Stomach (tissue), 9 donors: ENCODE measurements around the gene GUCD1. TPM values are rescaled to one million over a fixed set of nuclear protein-coding genes. Genes with fewer than 3 reads are reported as not detected.

Source experiments
- DNase-seq, 2 donors: peaks; one replicate each; pipeline versions ENCODE4 v3.0.0 to v3.0.0-alpha.2; 2013 to 2019
- H3K27ac ChIP-seq, 5 donors: fragments of 200-600 bp in 4 of 5; sonication (generic) in 4 of 5; one replicate each; pipeline ENCODE4 v1.5.1; 2013 to 2019; ENCODE audit warnings: mild to moderate bottlenecking in 1 of 5, moderate library complexity in 1 of 5
- H3K27me3 ChIP-seq, 3 donors: fragments of 200-600 bp; sonication (generic); one replicate each; pipeline ENCODE4 v1.5.1; 2017 to 2019; ENCODE audit warnings: mixed run types in 1 of 3
- H3K36me3 ChIP-seq, 4 donors: fragments of 200-600 bp; sonication (generic); 1 replicate in 3 of 4; 2 replicates in 1 of 4; pipeline ENCODE4 v1.5.1; 2016 to 2019
- H3K4me1 ChIP-seq, 4 donors: fragments of 200-600 bp; sonication (generic); one replicate each; pipeline ENCODE4 v1.5.1; 2016 to 2019
- H3K4me3 ChIP-seq, 4 donors: fragments of 200-600 bp; sonication (generic) in 3 of 4; one replicate each; pipeline ENCODE4 v1.5.1; 2016 to 2019; ENCODE audit warnings: mild to moderate bottlenecking in 1 of 4
- H3K9me3 ChIP-seq, 4 donors: fragments of 200-600 bp; sonication (generic); one replicate each; pipeline ENCODE4 v1.5.1; 2016 to 2019
- EP300 ChIP-seq: sonication (generic); formaldehyde crosslinking; IDR thresholded peaks from one replicate; pipeline ENCODE4 v1.6.1; 2017; ENCODE audit warnings: antibody characterized with exemption
- POLR2A ChIP-seq, 4 donors: fragments of 450-650 bp; IDR thresholded peaks; one replicate each; pipeline ENCODE4 v1.6.1; 2016; ENCODE audit warnings: antibody characterized with exemption in 4 of 4, control low read depth in 2 of 4, mild to moderate bottlenecking in 1 of 4, moderate library complexity in 1 of 4
- POLR2AphosphoS5 ChIP-seq, 3 donors: sonication (generic); formaldehyde crosslinking; IDR thresholded peaks; one replicate each; pipeline ENCODE4 v1.6.1; 2016; ENCODE audit warnings: antibody characterized with exemption in 3 of 3
- WGBS, 5 donors: extraction: QIAGEN DNeasy Blood & Tissue Kit in 3 of 5; methylation state at CpG; one replicate each; pipeline versions ENCODE4 v1.1.5 to v1.1.7; 2013 to 2018; 5-methylcytosine and 5-hydroxymethylcytosine counted together
- intact Hi-C: fragments of 100-400 bp; cut with DNase I; formaldehyde crosslinking; loops from one replicate; pipeline ENCODE4 v1.15.1; 2023; ENCODE audit warnings: low total_unique reads
- polyA plus RNA-seq, 3 donors: library from polyadenylated mRNA; stranded (reverse); fragments of 200-250 nt; gene quantifications; one replicate each; pipeline ENCODE4 v1.2.3, GENCODE V29; 2013
- total RNA-seq, 5 donors: library from RNA; depleted of rRNA; stranded (reverse); fragments of >200 nt; gene quantifications; one replicate each; pipeline versions ENCODE4 v1.1.0 to v1.2.3, GENCODE V29; 2014 to 2016
- TF ChIP-seq, protein P1 (sequence below), 7 experiments: fragments of 450-650 bp in 4 of 7; fragments of 200-600 bp in 3 of 7; sonication (generic) in 3 of 7; IDR thresholded peaks; one replicate each; pipeline ENCODE4 v1.5.1; 2016 to 2019; ENCODE audit warnings: antibody characterized with exemption in 7 of 7, control low read depth in 2 of 7, mild to moderate bottlenecking in 1 of 7
- donor health status: healthy with polysubstance abuse.
- donor health status: Bipolar disorder and iron deficiency.
- donor health status: healthy.

GUCD1 gene
- total and polyA plus RNA-seq, 8 donors = 87.4 to 196 (median 167) TPM

DNA sequence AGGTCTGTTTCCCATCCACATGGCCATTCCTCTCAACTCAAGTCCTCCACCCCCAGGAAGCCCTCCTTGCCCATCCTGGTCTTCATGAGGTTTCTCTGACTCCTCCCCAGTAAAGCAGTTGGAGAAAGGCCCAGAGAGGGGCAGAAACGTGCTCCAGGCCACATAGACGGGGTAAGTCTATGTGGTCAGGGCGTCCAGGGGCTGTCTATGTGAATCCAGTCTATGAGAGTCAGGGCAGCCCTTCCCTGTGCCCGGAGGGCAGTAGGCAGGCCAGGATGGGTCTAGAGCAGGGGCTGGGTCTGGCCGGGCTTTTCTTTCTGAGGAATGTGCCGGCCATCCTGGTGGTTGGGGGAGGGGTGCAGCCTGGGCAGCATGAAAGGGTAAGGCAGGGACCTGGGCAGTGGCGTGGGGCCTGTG lies 11.7 kb downstream of the GUCD1 start:
- no peaks in the 10 kb centered on the region for H3K9me3 ChIP-seq
- peaks cover 65 to 96% (median 91%) of the 10 kb centered on the region in 4 donors for H3K36me3 ChIP-seq
- intact Hi-C loops = no loop called here
- DNase-seq = peak in 1 of 2 donors; percentile 39
- TF ChIP-seq POLR2AphosphoS5 (IDR thresholded peaks at IDR 0.05) (no peak), POLR2A (IDR thresholded peaks at IDR 0.05) (no peak), EP300 (no peak)
- TF ChIP-seq, protein P1, sequence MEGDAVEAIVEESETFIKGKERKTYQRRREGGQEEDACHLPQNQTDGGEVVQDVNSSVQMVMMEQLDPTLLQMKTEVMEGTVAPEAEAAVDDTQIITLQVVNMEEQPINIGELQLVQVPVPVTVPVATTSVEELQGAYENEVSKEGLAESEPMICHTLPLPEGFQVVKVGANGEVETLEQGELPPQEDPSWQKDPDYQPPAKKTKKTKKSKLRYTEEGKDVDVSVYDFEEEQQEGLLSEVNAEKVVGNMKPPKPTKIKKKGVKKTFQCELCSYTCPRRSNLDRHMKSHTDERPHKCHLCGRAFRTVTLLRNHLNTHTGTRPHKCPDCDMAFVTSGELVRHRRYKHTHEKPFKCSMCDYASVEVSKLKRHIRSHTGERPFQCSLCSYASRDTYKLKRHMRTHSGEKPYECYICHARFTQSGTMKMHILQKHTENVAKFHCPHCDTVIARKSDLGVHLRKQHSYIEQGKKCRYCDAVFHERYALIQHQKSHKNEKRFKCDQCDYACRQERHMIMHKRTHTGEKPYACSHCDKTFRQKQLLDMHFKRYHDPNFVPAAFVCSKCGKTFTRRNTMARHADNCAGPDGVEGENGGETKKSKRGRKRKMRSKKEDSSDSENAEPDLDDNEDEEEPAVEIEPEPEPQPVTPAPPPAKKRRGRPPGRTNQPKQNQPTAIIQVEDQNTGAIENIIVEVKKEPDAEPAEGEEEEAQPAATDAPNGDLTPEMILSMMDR (IDR thresholded peaks at IDR 0.05) = no peak
- H3K27ac ChIP-seq = peak overlapping the region in 4 of 5 donors; percentile 16 to 74 (median 66)
- H3K27me3 ChIP-seq = no peaks in the 10 kb centered on the region
- WGBS, 5 donors = 37 to 70% (median 44%) methylated on average over 7 of the region's 7 CpGs
- peaks cover 33 to 66% (median 52%) of the 10 kb centered on the region in 4 donors for H3K4me1 ChIP-seq
- no peak overlapping the region for H3K4me3 ChIP-seq

DNA sequence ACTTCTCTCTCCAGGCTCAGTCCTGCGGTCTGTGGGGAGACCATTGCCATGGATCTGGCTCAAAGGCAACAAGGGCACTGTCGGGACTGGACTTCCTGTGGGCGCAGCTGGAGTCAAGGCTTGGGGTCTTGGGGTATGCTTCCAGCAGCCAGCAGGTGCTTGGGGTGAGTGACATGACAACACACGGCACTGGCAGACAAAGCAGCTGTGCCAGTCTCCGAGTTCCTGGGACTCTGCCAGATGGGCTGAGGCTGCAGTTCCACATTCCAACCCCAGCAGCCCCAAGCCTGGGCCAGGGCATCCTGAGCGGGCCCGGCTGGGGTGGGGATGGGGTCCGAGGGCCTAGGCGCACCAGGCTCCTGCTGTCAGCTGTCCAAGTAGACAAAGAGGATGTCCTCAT lies 12.3 kb downstream of the GUCD1 start:
- H3K4me3 ChIP-seq = no peak overlapping the region
- intact Hi-C loops = no loop called here
- H3K27ac ChIP-seq = peak overlapping the region in 4 of 5 donors; percentile 16 to 74 (median 66)
- TF ChIP-seq POLR2AphosphoS5 (IDR thresholded peaks at IDR 0.05) = no peak
- no peaks in the 10 kb centered on the region for H3K9me3 ChIP-seq
- DNase-seq = peak in 1 of 2 donors; percentile 83
- H3K4me1 ChIP-seq = peaks cover 33 to 63% (median 52%) of the 10 kb centered on the region in 4 donors
- peaks cover 59 to 91% (median 89%) of the 10 kb centered on the region in 4 donors for H3K36me3 ChIP-seq
- H3K27me3 ChIP-seq = no peaks in the 10 kb centered on the region
- WGBS, 5 donors = 29 to 51% (median 40%) methylated on average over 8 to 9 of the region's 9 CpGs; no CpG with 5 or more reads in 1 of the 5 donors

DNA sequence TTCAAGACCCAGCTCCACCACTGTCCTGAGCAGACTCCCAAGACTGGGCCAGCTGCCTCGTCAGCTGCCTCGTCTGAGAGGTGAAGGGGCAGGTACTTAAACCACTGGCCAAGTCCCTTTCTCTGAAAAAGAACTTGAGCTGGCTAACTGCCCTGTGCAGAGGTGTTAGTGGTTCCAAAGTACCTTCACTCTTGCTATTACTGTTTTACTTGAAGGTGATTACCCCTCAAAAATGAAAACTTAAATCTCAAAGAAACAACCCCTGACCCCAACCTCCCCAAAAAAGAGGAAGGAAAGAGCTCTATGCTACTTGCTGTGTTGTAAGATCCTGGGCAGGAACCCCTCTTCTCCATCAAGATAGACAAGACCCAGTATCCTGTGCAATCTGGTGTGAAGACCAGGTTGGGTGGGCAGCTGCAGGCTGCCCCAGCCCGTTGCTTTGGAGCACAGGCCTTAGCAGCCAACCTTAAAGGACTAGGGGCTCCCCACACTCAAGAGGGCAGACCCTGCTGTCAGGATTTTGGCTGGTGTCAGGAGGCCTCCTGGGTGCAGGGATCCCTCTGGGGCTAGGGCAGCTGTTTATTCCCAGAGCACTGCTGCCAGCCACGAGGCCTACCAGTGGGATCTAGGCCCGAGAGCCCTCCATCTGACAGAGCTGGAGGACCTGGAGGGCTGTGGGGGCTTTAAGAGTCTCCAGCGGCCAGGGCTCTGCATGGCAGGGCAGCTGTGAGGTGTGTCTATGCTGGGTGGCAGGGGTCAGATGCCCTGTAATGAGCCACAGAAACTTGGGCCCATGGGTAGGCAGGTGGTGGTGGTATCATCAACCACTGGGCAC lies 13.0 kb downstream of the GUCD1 start:
- WGBS, 5 donors = 57 to 73% (median 62%) methylated on average over 3 to 6 of the region's 6 CpGs
- TF ChIP-seq POLR2A (IDR thresholded peaks at IDR 0.05) (no peak), POLR2AphosphoS5 (IDR thresholded peaks at IDR 0.05) (no peak), EP300 (no peak)
- TF ChIP-seq, protein P1 (IDR thresholded peaks at IDR 0.05) = no peak
- Histone ChIP-seq H3K4me3 (no peak overlapping the region), H3K4me1 (peaks cover 33 to 56% (median 50%) of the 10 kb centered on the region in 4 donors), H3K27ac (peak overlapping the region in 4 of 5 donors; percentile 16 to 74 (median 66)), H3K9me3 (no peaks in the 10 kb centered on the region), H3K27me3 (no peaks in the 10 kb centered on the region), H3K36me3 (peaks cover 52 to 88% (median 81%) of the 10 kb centered on the region in 4 donors)
- no peak for DNase-seq
- intact Hi-C loops = no loop called here

DNA sequence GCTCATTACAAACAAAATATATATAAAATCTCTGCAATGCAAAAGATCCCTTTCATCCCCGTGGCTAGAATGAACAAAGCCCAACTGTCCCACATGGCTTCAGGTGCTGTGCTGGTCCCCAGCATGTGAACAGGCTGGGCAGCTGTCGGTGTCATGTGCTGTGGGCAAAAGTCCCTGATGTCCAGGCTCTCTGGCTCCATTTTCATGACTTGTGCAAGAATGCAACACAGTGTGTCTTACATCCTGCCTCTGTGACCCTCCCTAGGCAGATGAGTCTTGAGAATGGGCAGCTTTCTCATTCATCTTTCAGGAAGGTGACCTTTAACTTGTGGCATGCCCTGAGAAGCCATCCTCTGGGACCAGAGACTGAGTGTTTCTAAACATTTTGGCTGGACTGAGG lies 14.5 kb downstream of the GUCD1 start:
- Histone ChIP-seq H3K4me1 (peaks cover 33 to 45% (median 37%) of the 10 kb centered on the region in 4 donors), H3K27ac (no peak overlapping the region), H3K27me3 (no peaks in the 10 kb centered on the region), H3K9me3 (no peaks in the 10 kb centered on the region), H3K36me3 (peaks cover 43 to 77% (median 69%) of the 10 kb centered on the region in 4 donors), H3K4me3 (no peak overlapping the region)
- DNase-seq = no peak
- WGBS, 5 donors = 91 to 100% (median 93%) methylated on average over 2 of the region's 2 CpGs
- intact Hi-C loops = no loop called here
- TF ChIP-seq POLR2A (IDR thresholded peaks at IDR 0.05) (no peak), EP300 (no peak), POLR2AphosphoS5 (IDR thresholded peaks at IDR 0.05) (no peak)
- TF ChIP-seq, protein P1 (IDR thresholded peaks at IDR 0.05) = no peak
